Mucosa of stomach (tissue), 1 donor: ENCODE measurements around the gene IL21R.
A peak's percentile ranks its signal among the peaks of the same experiment; 100 is the strongest.

Experiments used
- H3K27me3 ChIP-seq: one replicate; pipeline ENCODE4 v1.7.0; 2013; ENCODE audit warnings: mild to moderate bottlenecking, low read length; ENCODE audit not compliant: control insufficient read depth, insufficient read depth
- H3K36me3 ChIP-seq: one replicate; pipeline ENCODE4 v1.7.0; 2013; ENCODE audit warnings: low read length; ENCODE audit not compliant: control insufficient read depth, insufficient read depth
- H3K4me1 ChIP-seq: one replicate; pipeline ENCODE4 v1.7.0; 2013; ENCODE audit warnings: mild to moderate bottlenecking, low read length; ENCODE audit not compliant: control insufficient read depth, insufficient read depth
- H3K4me3 ChIP-seq: one replicate; pipeline ENCODE4 v1.7.0; 2013; ENCODE audit warnings: low read length
- H3K9ac ChIP-seq: one replicate; pipeline ENCODE4 v1.7.0; 2013; ENCODE audit warnings: mild to moderate bottlenecking, low read length, moderate library complexity
- H3K9me3 ChIP-seq: one replicate; pipeline ENCODE4 v1.7.0; 2013; ENCODE audit warnings: mild to moderate bottlenecking, low read length, moderate library complexity; ENCODE audit not compliant: control insufficient read depth
- donor health status: Pancreatic carcinoma.

The IL21R gene

DNA sequence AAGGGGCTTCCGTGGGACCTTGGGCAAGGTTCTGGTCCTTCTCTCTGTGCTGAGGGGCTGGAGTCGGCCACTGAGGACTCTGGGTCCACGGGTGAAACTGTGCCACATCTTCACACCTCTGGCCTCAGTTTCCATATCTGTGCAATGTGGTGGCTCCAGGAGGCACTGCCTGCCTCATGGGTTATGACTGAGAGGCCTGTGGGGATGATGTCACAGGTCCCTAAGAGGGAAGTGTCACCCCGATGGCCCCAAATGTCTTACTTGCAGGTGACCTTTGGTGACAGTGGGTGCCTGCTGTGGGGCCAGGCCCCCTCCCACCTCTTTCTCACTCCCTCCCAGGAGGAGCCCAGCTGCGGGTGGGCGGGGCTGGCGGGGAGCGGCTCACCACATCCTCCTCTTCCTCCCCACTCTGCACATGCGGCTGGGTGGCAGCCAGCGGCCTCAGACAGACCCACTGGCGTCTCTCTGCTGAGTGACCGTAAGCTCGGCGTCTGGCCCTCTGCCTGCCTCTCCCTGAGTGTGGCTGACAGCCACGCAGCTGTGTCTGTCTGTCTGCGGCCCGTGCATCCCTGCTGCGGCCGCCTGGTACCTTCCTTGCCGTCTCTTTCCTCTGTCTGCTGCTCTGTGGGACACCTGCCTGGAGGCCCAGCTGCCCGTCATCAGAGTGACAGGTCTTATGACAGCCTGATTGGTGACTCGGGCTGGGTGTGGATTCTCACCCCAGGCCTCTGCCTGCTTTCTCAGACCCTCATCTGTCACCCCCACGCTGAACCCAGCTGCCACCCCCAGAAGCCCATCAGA, at the start of gene IL21R:
TSS of gene IL21R (plus strand) at position 407 of the 801 bp plus-strand sequence. CDS start 27,898 bp downstream, outside the sequence.
- no peaks in the 10 kb centered on the region for H3K36me3 ChIP-seq
- peaks cover 3% of the 10 kb centered on the region for H3K27me3 ChIP-seq
- H3K9ac ChIP-seq: no peak within 1 kb of the TSS
- H3K4me3 ChIP-seq: no peak within 1 kb of the TSS
- no peaks in the 10 kb centered on the region for H3K9me3 ChIP-seq
- H3K4me1 ChIP-seq: no peaks in the 10 kb centered on the region

DNA sequence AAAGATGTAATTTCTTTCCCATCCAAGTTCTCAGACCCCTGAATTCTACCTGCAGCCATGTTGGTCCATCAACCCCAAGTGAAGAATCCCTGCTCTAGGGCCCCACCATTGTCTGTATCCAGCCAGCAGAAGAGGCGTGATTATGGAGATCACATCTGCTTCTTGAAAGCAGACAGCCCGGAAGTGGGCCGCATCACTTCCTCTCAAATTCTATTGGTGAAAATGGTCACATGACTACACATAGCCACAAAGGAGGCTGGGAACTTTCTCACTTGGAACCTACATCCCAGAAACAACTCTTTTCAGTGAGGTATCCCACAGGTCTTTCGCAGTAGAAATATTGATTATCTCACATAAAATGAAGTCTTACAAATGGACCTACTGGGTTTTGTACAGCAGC, 48.1 kb upstream of the IL21R start:
- H3K36me3 ChIP-seq: peaks cover 9% of the 10 kb centered on the region
- H3K4me3 ChIP-seq: no peak overlapping the region
- no peaks in the 10 kb centered on the region for H3K9me3 ChIP-seq
- H3K4me1 ChIP-seq: no peaks in the 10 kb centered on the region
- H3K9ac ChIP-seq: no peak overlapping the region
- no peaks in the 10 kb centered on the region for H3K27me3 ChIP-seq

DNA sequence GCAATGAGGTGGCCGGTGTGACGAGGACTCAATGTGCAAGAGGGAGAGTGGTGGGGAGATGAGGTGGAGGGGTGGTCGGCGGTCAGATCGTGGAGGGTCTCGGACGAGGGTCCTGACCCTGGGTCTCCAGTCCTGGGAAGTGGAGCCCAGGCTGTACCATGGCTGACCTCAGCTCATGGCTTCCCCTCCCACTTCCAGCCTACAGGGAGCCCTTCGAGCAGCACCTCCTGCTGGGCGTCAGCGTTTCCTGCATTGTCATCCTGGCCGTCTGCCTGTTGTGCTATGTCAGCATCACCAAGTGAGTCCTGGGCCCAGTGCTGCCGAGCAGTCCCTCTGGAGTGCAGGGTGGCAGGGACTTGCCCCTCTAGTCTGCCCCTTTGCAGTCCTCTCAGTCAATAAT, 46.4 kb upstream of the IL21R start:
- H3K4me1 ChIP-seq: no peaks in the 10 kb centered on the region
- no peak overlapping the region for H3K4me3 ChIP-seq
- peaks cover 17% of the 10 kb centered on the region for H3K36me3 ChIP-seq
- no peak overlapping the region for H3K9ac ChIP-seq
- H3K27me3 ChIP-seq: no peaks in the 10 kb centered on the region
- H3K9me3 ChIP-seq: no peaks in the 10 kb centered on the region

DNA sequence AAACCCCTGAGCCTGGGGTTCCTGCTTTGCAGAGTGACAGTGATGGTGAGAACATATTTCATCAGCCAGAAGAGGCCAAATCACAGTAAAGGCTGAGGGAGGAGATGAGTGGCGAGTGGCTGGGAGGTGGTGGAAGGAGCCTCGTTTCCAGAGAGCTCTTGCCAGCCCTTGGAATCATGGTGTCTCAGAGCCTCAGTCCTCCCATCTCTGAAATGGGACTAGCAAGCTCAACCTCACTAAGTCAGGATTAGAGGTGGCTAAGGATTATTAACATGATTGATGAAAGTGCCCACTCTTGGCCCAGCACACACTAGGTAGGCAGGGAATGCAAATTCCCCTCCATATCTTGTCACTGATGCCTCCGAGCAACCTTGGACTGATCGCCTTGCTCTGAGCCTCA, 45.2 kb upstream of the IL21R start:
- H3K9me3 ChIP-seq: no peaks in the 10 kb centered on the region
- H3K4me1 ChIP-seq: no peaks in the 10 kb centered on the region
- H3K27me3 ChIP-seq: no peaks in the 10 kb centered on the region
- no peak overlapping the region for H3K9ac ChIP-seq
- H3K36me3 ChIP-seq: peaks cover 17% of the 10 kb centered on the region
- H3K4me3 ChIP-seq: no peak overlapping the region

DNA sequence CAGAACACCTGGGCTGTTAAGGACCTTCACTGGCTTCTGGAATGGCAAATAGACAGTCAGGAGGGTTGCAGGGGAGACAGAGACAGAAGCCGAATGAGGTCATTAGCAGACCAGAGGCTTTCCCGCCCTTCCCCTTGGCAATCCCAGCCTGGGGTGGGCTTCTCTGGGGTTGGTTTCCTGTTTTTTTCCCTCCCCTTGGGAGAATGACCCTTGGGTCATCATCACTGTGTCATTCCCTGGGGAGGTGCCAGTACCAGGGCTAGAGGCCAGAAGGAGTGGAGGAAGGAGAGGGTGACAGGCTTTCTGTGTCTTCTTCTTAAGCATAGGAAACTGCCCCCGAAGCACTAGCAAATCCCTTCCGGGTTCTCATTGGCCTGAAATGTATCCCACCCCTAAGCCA, 42.9 kb upstream of the IL21R start:
- H3K9ac ChIP-seq: no peak overlapping the region
- H3K4me3 ChIP-seq: no peak overlapping the region
- H3K9me3 ChIP-seq: no peaks in the 10 kb centered on the region
- H3K36me3 ChIP-seq: peaks cover 25% of the 10 kb centered on the region
- H3K4me1 ChIP-seq: peaks cover 14% of the 10 kb centered on the region
- H3K27me3 ChIP-seq: no peaks in the 10 kb centered on the region

DNA sequence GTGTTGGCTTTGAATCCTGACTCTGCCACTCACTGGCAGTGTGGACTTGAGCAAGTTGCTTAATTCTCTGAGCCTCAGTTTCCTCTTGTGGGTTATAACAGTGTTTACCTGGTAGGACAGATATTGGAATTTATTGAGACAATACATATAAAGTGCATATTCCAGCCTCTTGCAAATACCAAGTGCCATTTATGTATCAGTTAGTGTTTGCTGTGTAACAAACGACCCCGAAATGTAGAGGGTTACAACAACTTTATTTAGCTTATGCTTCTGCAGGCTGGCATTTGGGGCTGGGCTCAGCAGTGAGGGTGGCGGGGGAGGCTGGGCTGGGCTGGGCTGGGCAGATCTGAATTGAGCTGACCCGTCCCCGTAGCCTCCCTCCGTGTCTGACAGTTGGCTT, 42.4 kb upstream of the IL21R start:
- H3K27me3 ChIP-seq: no peaks in the 10 kb centered on the region
- H3K9me3 ChIP-seq: no peaks in the 10 kb centered on the region
- no peak overlapping the region for H3K4me3 ChIP-seq
- H3K36me3 ChIP-seq: peaks cover 25% of the 10 kb centered on the region
- H3K9ac ChIP-seq: no peak overlapping the region
- H3K4me1 ChIP-seq: peaks cover 19% of the 10 kb centered on the region

DNA sequence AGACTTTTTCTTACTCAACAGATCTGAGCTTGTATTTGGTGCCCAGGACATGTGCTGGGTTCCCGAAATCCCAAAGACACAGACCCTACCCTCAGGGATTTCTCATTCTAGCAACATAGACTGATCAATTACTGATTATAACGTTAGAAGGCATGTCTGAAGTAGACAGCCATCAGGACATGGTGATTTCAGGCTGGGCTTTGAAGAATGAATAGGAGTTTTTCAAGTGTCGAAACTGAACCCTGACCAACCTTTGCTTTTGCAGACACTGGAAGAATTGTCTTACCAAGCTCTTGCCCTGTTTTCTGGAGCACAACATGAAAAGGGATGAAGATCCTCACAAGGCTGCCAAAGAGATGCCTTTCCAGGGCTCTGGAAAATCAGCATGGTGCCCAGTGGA, 40.0 kb upstream of the IL21R start:
- H3K9ac ChIP-seq: no peak overlapping the region
- H3K4me3 ChIP-seq: no peak overlapping the region
- no peaks in the 10 kb centered on the region for H3K9me3 ChIP-seq
- peaks cover 25% of the 10 kb centered on the region for H3K36me3 ChIP-seq
- peaks cover 26% of the 10 kb centered on the region for H3K4me1 ChIP-seq
- H3K27me3 ChIP-seq: no peaks in the 10 kb centered on the region

DNA sequence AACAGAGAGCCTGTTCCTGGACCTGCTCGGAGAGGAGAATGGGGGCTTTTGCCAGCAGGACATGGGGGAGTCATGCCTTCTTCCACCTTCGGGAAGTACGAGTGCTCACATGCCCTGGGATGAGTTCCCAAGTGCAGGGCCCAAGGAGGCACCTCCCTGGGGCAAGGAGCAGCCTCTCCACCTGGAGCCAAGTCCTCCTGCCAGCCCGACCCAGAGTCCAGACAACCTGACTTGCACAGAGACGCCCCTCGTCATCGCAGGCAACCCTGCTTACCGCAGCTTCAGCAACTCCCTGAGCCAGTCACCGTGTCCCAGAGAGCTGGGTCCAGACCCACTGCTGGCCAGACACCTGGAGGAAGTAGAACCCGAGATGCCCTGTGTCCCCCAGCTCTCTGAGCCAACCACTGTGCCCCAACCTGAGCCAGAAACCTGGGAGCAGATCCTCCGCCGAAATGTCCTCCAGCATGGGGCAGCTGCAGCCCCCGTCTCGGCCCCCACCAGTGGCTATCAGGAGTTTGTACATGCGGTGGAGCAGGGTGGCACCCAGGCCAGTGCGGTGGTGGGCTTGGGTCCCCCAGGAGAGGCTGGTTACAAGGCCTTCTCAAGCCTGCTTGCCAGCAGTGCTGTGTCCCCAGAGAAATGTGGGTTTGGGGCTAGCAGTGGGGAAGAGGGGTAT, 39.3 kb upstream of the IL21R start:
- Histone ChIP-seq H3K4me1 (peaks cover 27% of the 10 kb centered on the region), H3K36me3 (peaks cover 25% of the 10 kb centered on the region), H3K4me3 (no peak overlapping the region), H3K9me3 (no peaks in the 10 kb centered on the region), H3K27me3 (no peaks in the 10 kb centered on the region), H3K9ac (no peak overlapping the region)

DNA sequence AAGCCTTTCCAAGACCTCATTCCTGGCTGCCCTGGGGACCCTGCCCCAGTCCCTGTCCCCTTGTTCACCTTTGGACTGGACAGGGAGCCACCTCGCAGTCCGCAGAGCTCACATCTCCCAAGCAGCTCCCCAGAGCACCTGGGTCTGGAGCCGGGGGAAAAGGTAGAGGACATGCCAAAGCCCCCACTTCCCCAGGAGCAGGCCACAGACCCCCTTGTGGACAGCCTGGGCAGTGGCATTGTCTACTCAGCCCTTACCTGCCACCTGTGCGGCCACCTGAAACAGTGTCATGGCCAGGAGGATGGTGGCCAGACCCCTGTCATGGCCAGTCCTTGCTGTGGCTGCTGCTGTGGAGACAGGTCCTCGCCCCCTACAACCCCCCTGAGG, 38.7 kb upstream of the IL21R start:
- no peak overlapping the region for H3K4me3 ChIP-seq
- H3K27me3 ChIP-seq: no peaks in the 10 kb centered on the region
- peaks cover 22% of the 10 kb centered on the region for H3K36me3 ChIP-seq
- peaks cover 32% of the 10 kb centered on the region for H3K4me1 ChIP-seq
- no peak overlapping the region for H3K9ac ChIP-seq
- no peaks in the 10 kb centered on the region for H3K9me3 ChIP-seq

DNA sequence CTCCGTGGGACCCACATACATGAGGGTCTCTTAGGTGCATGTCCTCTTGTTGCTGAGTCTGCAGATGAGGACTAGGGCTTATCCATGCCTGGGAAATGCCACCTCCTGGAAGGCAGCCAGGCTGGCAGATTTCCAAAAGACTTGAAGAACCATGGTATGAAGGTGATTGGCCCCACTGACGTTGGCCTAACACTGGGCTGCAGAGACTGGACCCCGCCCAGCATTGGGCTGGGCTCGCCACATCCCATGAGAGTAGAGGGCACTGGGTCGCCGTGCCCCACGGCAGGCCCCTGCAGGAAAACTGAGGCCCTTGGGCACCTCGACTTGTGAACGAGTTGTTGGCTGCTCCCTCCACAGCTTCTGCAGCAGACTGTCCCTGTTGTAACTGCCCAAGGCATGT, 38.2 kb upstream of the IL21R start:
- H3K4me3 ChIP-seq: no peak overlapping the region
- peaks cover 16% of the 10 kb centered on the region for H3K36me3 ChIP-seq
- peaks cover 32% of the 10 kb centered on the region for H3K4me1 ChIP-seq
- H3K27me3 ChIP-seq: no peaks in the 10 kb centered on the region
- no peaks in the 10 kb centered on the region for H3K9me3 ChIP-seq
- H3K9ac ChIP-seq: no peak overlapping the region

DNA sequence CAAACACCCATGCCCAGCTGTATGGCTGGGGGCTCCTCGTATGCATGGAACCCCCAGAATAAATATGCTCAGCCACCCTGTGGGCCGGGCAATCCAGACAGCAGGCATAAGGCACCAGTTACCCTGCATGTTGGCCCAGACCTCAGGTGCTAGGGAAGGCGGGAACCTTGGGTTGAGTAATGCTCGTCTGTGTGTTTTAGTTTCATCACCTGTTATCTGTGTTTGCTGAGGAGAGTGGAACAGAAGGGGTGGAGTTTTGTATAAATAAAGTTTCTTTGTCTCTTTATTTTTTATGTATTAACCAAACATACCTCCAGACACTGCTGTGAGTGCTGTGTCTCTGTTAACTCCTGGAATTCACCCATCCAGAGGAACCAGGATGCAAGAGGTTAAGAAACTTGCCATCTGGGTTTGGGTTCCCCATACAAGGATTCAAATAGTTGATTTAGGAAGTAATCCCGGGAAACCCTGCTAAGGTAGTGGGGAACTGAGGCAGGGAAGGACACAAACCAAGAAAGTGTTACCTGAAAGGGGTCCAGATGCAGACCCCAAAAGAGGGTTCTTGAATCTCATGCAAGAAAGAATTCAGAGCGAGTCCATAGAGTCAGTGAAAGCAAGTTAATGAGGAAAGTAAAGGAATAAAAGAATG, 37.4 kb upstream of the IL21R start:
- Histone ChIP-seq H3K9me3 (no peaks in the 10 kb centered on the region), H3K27me3 (no peaks in the 10 kb centered on the region), H3K4me1 (peaks cover 32% of the 10 kb centered on the region), H3K36me3 (peaks cover 8% of the 10 kb centered on the region), H3K9ac (peak overlapping the region; percentile 19), H3K4me3 (no peak overlapping the region)
